Astrocyte of the cerebellum (primary cell): ENCODE data around the gene LRRFIP1.

Experiments used
- DNase-seq: peaks from one replicate; pipeline ENCODE4 v3.0.0-alpha.2; 2011; ENCODE audit warnings: low read depth
- H3K4me3 ChIP-seq: 2 replicates; pipeline ENCODE4 v1.5.1; 2011; ENCODE audit warnings: mild to moderate bottlenecking, low read depth, low read length, moderate library complexity
- CTCF ChIP-seq: IDR thresholded peaks from 2 replicates; pipeline ENCODE4 v1.5.1; 2012; ENCODE audit warnings: low read length, low read depth, moderate library complexity, mild to moderate bottlenecking; ENCODE audit errors: missing control alignments
- in situ Hi-C: cut with HindIII; loops from 2 replicates; pipeline ENCODE4 v1.10.0; 2017; ENCODE audit warnings: low sequenced_read_pairs

The LRRFIP1 gene

GRCh38 chr2:237599465-237600110 is 27.8 kb upstream of the LRRFIP1 start:
- no peak for TF ChIP-seq CTCF
- no peak overlapping the region for H3K4me3 ChIP-seq
- DNase-seq: no peak
- in situ Hi-C loops: loop anchor here (5.0 kb wide), 1 partner anchor 83 kb away; no protein-coding TSS in a partner anchor

DNA sequence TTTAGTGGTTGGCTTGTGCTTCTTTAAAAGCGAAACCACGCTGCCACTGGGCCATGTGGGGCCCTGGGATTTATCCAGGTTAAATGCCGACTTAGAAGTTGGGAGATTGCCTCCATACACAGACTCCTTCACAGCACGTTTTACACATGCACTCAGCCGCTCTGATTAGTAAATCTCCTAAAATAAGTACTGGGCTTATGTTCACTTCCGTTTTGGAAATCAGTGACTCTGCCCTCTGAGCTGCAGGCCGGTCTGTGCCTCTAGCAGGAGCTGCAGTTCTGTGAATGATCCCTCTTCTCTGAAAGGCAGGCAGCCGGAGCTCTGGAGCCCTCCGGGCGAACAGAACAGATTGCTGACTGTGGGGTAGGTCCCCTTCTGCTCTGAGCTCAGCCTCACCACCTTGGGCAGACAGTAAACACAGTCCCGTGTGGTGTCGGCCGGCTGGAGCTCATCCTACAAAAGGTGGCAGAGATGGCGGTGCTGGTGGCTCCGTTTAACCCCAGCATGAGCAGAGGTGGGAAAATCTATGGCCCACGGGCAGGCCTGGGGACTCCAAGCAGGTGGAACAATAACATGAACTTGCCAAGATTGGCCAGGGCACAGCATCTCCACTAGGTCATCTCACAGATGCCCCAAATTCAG is 27.1 kb upstream of the LRRFIP1 start:
- no peak for DNase-seq
- no peak for TF ChIP-seq CTCF
- in situ Hi-C loops: loop anchor here (5.0 kb wide), 1 partner anchor 82 kb away; no protein-coding TSS in a partner anchor
- H3K4me3 ChIP-seq: no peak overlapping the region

- in situ Hi-C loops: loop anchor here (5.0 kb wide), 1 partner anchor 81 kb away; no protein-coding TSS in a partner anchor
- peak; percentile 14 for TF ChIP-seq CTCF
- no peak for DNase-seq
- H3K4me3 ChIP-seq: no peak overlapping the region
Measured at GRCh38 chr2:237601453-237602116, 25.8 kb upstream of the LRRFIP1 start.

GRCh38 chr2:237602409-237602808 is 25.0 kb upstream of the LRRFIP1 start:
- TF ChIP-seq CTCF: no peak
- H3K4me3 ChIP-seq: no peak overlapping the region
- in situ Hi-C loops: loop anchor here (5.0 kb wide), 1 partner anchor 80 kb away; no protein-coding TSS in a partner anchor
- DNase-seq: no peak

GRCh38 chr2:237603049-237603717 is 24.2 kb upstream of the LRRFIP1 start:
- DNase-seq: no peak
- in situ Hi-C loops: loop anchor here (5.0 kb wide), 1 partner anchor 79 kb away; no protein-coding TSS in a partner anchor
- no peak for TF ChIP-seq CTCF
- no peak overlapping the region for H3K4me3 ChIP-seq

DNA sequence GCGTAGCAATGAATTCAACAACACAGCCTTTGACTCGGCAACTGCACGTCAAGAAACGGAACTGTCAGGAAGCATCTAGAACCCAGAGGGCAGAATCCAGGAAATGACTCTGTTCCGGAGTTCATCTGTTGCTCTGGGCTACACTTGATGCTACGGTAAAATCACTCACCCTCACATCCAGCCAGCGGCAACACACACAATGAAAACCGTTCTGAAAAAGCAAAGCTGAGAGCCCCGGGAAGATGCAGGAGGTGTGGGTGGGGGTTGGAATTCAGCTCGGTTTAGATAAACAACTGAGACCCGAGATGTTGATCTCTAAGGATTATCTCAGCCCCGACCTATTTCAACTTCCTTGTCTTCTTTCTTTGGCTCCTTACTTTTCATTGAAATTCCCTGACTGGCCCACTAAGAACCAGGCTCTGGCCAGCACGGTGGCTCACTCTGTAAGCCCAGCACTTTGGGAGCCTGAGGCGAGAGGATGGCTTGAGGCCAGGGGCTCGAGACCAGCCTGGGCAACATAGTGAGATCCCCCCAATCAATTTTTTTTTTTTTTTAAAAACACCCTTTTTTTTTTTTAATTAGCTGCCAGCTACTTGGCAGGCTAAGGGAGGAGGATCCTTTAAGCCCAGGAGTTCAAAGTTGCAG is 23.5 kb upstream of the LRRFIP1 start:
- TF ChIP-seq CTCF: no peak
- in situ Hi-C loops: loop anchor here (5.0 kb wide), 1 partner anchor 78 kb away; no protein-coding TSS in a partner anchor
- DNase-seq: no peak
- no peak overlapping the region for H3K4me3 ChIP-seq
